GM10248 (cell line): Measurements from ENCODE around the gene RHOH.

Experiments
- CTCF ChIA-PET: fragments of 300-600 bp; sonication (Branson Sonifier 250); formaldehyde crosslinking; extraction: SDS; loops from one replicate; lab custom pipeline; 2021; ENCODE audit warnings: antibody characterized with exemption; lab: Yijun Ruan, JAX
- POLR2A ChIA-PET: fragments of 350-650 bp; sonication (Branson Sonifier 250); formaldehyde crosslinking; extraction: SDS; loops from one replicate; lab custom pipeline; 2020; ENCODE audit warnings: antibody characterized with exemption; lab: Yijun Ruan, JAX
- DNase-seq: peaks from one replicate; pipeline ENCODE4 v3.0.0; 2012; ENCODE audit errors: extremely low spot score
- CTCF ChIP-seq: IDR thresholded peaks from 2 replicates; pipeline ENCODE4 v1.5.1; 2012; ENCODE audit warnings: mild to moderate bottlenecking, low read depth; ENCODE audit errors: extremely low read depth, missing control alignments, control extremely low read depth

Gene RHOH

GRCh38 chr4:40195182-40196177 lies 1.4 kb upstream of the RHOH start:
- ChIA-PET POLR2A (interaction anchor here (0.5 to 1.5 kb wide), 3 partner anchors 9 to 382 kb away, joined by 3 to 5 read pairs (median 4); no protein-coding TSS in a partner anchor), CTCF (interaction anchor here (0.8 to 2.2 kb wide), 10 partner anchors 9 to 131 kb away, joined by 3 to 7 read pairs (median 4); no protein-coding TSS in a partner anchor)
- TF ChIP-seq CTCF: no peak
- no peak for DNase-seq

GRCh38 chr4:40196272-40196671 lies 559 bp upstream of the RHOH start:
- TF ChIP-seq CTCF: no peak
- CTCF ChIA-PET: interaction anchor here (1.0 to 2.2 kb wide), 7 partner anchors 9 to 113 kb away, joined by 3 to 7 read pairs (median 5); no protein-coding TSS in a partner anchor
- DNase-seq: no peak
- POLR2A ChIA-PET: interaction anchor here (0.5 to 0.7 kb wide), 4 partner anchors 33 to 381 kb away, joined by 3 to 4 read pairs (median 4); no protein-coding TSS in a partner anchor

DNA sequence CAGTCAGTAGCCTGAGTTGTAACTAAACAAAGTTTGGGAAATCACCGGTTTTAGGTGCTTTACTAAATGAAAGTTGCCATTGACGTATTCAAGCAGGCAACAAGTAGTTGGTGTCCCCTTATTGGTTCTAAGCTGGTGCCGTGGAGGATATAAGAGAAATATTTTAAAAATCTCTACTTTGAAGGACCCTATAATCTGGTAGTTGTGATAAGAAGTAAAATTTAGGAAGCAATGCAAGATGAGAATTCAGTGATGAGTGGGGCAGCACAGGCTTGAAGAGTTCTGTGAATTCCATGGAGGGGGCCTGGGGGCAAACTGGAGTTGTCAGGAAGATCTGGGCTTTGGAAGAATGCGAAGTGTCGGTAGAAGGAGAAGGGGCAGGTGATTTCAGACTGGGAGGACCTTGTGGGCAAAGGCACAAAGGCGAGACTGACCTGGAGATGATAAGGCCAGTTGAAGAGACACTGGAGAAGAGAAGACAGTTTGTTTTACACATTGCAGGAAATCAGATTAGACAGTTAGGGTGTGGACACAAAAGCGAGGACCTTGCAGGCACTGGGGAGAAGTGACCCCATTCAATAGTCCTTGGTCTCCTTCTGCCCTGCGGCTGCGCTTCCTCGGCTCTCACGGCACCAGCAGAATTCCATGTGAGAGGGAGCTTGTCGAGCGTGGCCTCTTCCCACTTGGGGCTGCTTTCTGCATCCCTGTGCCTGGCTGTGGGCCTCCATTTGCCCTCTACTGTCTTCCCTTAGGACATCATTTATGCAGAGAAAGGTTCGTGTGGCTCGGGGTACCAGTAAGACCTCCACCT lies 1.3 kb downstream of the RHOH start:
- DNase-seq: no peak
- CTCF ChIA-PET: interaction anchor here (0.7 to 3.2 kb wide), 6 partner anchors 7 to 142 kb away, joined by 3 to 12 read pairs (median 4); partner anchors contain the start of gene N4BP2

GRCh38 chr4:40199179-40199670 lies 2.4 kb downstream of the RHOH start:
- POLR2A ChIA-PET: interaction anchor here (1.1 to 1.3 kb wide), 2 partner anchors 20 to 28 kb away, joined by 4 to 5 read pairs; no protein-coding TSS in a partner anchor
- no peak for TF ChIP-seq CTCF

More for the DNA sequence above, 1.3 kb downstream of the RHOH start:
- TF ChIP-seq CTCF: no peak
- POLR2A ChIA-PET: interaction anchor here (1.4 kb wide), 1 partner anchor 9 kb away, joined by 9 read pairs; no protein-coding TSS in a partner anchor

GRCh38 chr4:40199999-40200874 lies 3.4 kb downstream of the RHOH start:
- ChIA-PET POLR2A (interaction anchor here (1.1 to 1.5 kb wide), 8 partner anchors 10 to 116 kb away, joined by 3 to 8 read pairs (median 4); no protein-coding TSS in a partner anchor), CTCF (interaction anchor here (1.0 to 3.2 kb wide), 10 partner anchors 10 to 146 kb away, joined by 3 to 18 read pairs (median 4); no protein-coding TSS in a partner anchor)
- peak; percentile 43 for DNase-seq
- TF ChIP-seq CTCF: no peak

More at GRCh38 chr4:40199179-40199670, 2.4 kb downstream of the RHOH start:
- DNase-seq: no peak
- CTCF ChIA-PET: interaction anchor here (1.0 to 3.2 kb wide), 4 partner anchors 28 to 145 kb away, joined by 3 to 18 read pairs (median 8); no protein-coding TSS in a partner anchor
